ENCODE data around the gene IL36G.

Gene IL36G

GRCh38 chr2:112959109-112959812 is 18.5 kb upstream of the IL36G start:
- Histone ChIP-seq H3K9ac (ENCODE audit: low read length) (no peak overlapping the region), H3F3A (ENCODE audit: insufficient read depth, low read length) (no peaks in the 10 kb centered on the region), H3K4me3 (ENCODE audit: low read length) (no peak overlapping the region), H3K9me3 (replicated peaks; ENCODE audit: insufficient read depth, low read length) (no peaks in the 10 kb centered on the region), H3K36me3 (replicated peaks; ENCODE audit: insufficient read depth, low read length) (no peaks in the 10 kb centered on the region), H4K20me1 (ENCODE audit: insufficient read depth, low read length) (no peaks in the 10 kb centered on the region), H3K4me1 (ENCODE audit: low read length) (peaks cover 28% of the 10 kb centered on the region), H3K9me2 (replicated peaks; ENCODE audit: insufficient read depth, low read length) (no peaks in the 10 kb centered on the region), H3K4me2 (ENCODE audit: low read depth, low read length) (no peak overlapping the region), H3K79me2 (ENCODE audit: low read length) (no peaks in the 10 kb centered on the region), H2AFZ (ENCODE audit: low read length) (no peak overlapping the region), H3K27me3 (replicated peaks; ENCODE audit: insufficient read depth, low read length) (no peaks in the 10 kb centered on the region), H3K27ac (ENCODE audit: low read length) (no peak overlapping the region)
- TF ChIP-seq EZH2 (optimal IDR thresholded peaks at IDR 0.05; ENCODE audit: low read depth, low read length) = no peak
- TF ChIP-seq, protein P1, sequence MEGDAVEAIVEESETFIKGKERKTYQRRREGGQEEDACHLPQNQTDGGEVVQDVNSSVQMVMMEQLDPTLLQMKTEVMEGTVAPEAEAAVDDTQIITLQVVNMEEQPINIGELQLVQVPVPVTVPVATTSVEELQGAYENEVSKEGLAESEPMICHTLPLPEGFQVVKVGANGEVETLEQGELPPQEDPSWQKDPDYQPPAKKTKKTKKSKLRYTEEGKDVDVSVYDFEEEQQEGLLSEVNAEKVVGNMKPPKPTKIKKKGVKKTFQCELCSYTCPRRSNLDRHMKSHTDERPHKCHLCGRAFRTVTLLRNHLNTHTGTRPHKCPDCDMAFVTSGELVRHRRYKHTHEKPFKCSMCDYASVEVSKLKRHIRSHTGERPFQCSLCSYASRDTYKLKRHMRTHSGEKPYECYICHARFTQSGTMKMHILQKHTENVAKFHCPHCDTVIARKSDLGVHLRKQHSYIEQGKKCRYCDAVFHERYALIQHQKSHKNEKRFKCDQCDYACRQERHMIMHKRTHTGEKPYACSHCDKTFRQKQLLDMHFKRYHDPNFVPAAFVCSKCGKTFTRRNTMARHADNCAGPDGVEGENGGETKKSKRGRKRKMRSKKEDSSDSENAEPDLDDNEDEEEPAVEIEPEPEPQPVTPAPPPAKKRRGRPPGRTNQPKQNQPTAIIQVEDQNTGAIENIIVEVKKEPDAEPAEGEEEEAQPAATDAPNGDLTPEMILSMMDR (IDR thresholded peaks at IDR 0.05; ENCODE audit: low read length) = no peak; the same call in 1 of the 2 replicates
- DNase-seq = no peak

DNA sequence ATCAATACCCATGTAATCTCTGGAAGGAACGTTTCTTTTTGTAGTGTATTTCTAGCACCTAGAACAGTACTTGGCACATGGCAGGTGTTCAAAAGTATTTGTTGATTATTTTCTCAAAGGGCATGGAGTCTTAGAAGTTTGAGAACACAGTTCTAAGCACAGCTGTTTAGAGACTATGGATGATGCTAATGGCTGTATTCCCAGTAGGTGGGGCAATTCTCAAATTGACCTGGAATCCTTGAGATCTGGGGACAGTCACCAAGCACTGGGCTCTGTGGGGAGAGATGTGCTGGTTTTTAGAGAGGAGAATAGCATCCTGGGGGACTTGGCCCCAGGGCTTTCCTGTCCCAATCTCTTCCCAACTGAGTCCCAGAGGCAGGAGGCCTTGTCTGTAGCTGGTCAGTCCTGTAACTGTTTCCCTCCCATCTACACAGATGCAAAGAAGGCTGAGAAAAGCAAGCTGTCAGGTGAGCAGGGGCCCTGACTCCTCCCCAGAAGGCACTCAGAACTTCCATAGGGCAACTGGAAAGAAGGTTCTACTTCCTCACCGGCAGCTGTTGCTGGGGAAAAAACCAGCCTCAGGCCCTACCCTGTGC is 17.5 kb upstream of the IL36G start:
- no peak overlapping the region for H3K4me3 ChIP-seq (ENCODE audit: low read length)
- no peak overlapping the region for H3K9ac ChIP-seq (ENCODE audit: low read length)
- no peak overlapping the region for H3K4me2 ChIP-seq (ENCODE audit: low read depth, low read length)
- H2AFZ ChIP-seq (ENCODE audit: low read length) = no peak overlapping the region
- H4K20me1 ChIP-seq (ENCODE audit: insufficient read depth, low read length) = no peaks in the 10 kb centered on the region
- H3K27me3 ChIP-seq (replicated peaks; ENCODE audit: insufficient read depth, low read length) = no peaks in the 10 kb centered on the region
- TF ChIP-seq, protein P1 (IDR thresholded peaks at IDR 0.05; ENCODE audit: low read length) = peak; percentile 16; the same call in 1 of the 2 replicates
- TF ChIP-seq EZH2phosphoT487 (IDR thresholded peaks at IDR 0.05; ENCODE audit: low read length) = no peak
- TF ChIP-seq EZH2 (optimal IDR thresholded peaks at IDR 0.05; ENCODE audit: low read depth, low read length) = no peak
- no peaks in the 10 kb centered on the region for H3K9me3 ChIP-seq (replicated peaks; ENCODE audit: insufficient read depth, low read length)
- no peaks in the 10 kb centered on the region for H3K9me2 ChIP-seq (replicated peaks; ENCODE audit: insufficient read depth, low read length)
- no peaks in the 10 kb centered on the region for H3K79me2 ChIP-seq (ENCODE audit: low read length)
- H3K4me1 ChIP-seq (ENCODE audit: low read length) = peaks cover 28% of the 10 kb centered on the region
- H3K27ac ChIP-seq (ENCODE audit: low read length) = no peak overlapping the region
- H3K36me3 ChIP-seq (replicated peaks; ENCODE audit: insufficient read depth, low read length) = no peaks in the 10 kb centered on the region
- no peak for DNase-seq
- H3F3A ChIP-seq (ENCODE audit: insufficient read depth, low read length) = no peaks in the 10 kb centered on the region

DNA sequence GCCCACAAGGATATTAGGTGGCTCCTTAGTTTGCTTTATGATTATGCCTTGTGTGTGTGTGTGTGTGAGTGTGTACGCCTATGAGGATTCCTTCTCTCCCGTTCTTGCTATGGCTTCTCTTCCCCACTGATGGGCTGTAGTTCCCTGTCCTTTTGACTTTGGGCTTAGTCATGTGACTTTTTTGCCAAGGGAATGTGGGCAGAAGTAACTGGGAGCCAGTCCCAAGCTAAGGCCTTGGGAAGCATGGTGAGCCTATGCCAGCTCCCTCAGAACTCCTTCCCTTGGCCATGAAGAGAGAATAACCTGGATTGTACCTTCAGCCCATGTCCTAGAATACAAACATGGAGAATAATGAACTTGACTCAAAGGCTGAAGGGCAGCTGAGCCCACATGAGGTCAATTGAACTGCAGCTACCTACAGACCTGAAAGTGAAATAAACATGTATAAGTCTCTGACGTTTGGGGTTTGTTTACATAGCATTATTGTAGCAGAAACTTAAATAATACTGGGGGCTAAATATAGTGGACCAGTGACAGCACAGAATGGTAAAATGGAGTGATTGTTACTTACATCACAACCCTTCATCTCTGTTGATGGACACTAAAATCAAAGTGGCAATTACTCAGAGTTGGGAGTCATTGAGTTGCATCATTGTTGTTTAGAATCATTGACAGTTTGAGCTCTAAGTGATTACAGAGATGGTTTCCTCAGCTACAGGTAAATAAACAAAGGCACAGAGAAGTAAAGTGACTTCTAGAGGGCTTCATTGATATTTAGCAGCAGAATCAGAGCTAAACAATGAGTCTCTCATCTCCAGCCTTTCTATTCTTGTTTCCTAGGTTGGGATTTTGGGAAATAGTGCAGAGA is 15.3 kb upstream of the IL36G start:
- Histone ChIP-seq H3K9me3 (replicated peaks; ENCODE audit: insufficient read depth, low read length) (no peaks in the 10 kb centered on the region), H3F3A (ENCODE audit: insufficient read depth, low read length) (no peaks in the 10 kb centered on the region), H3K27me3 (replicated peaks; ENCODE audit: insufficient read depth, low read length) (no peaks in the 10 kb centered on the region), H2AFZ (ENCODE audit: low read length) (peak overlapping the region; percentile 42), H3K4me1 (ENCODE audit: low read length) (peaks cover 28% of the 10 kb centered on the region), H4K20me1 (ENCODE audit: insufficient read depth, low read length) (no peaks in the 10 kb centered on the region), H3K79me2 (ENCODE audit: low read length) (no peaks in the 10 kb centered on the region), H3K4me3 (ENCODE audit: low read length) (no peak overlapping the region), H3K9me2 (replicated peaks; ENCODE audit: insufficient read depth, low read length) (no peaks in the 10 kb centered on the region), H3K36me3 (replicated peaks; ENCODE audit: insufficient read depth, low read length) (no peaks in the 10 kb centered on the region), H3K9ac (ENCODE audit: low read length) (0 out of 2 replicates have a peak overlapping the region, but pooled peaks have one; percentile 3), H3K27ac (ENCODE audit: low read length) (peak overlapping the region; percentile 51; the same call in 1 of the 2 replicates), H3K4me2 (ENCODE audit: low read depth, low read length) (peak overlapping the region; percentile 44)
- DNase-seq = peak; percentile 77
- TF ChIP-seq, protein P1 (IDR thresholded peaks at IDR 0.05; ENCODE audit: low read length) = no peak
- TF ChIP-seq EZH2 (optimal IDR thresholded peaks at IDR 0.05; ENCODE audit: low read depth, low read length) (no peak), EZH2phosphoT487 (IDR thresholded peaks at IDR 0.05; ENCODE audit: low read length) (no peak)
